DOHH2 (cell line): Measurements from ENCODE around the gene ALAS2.
"Not testable (repeated sequence)": the region's sequence is repeated elsewhere in the genome, so short reads cannot be mapped to it uniquely, and the experiment has no call there.

Source experiments
- H3F3A ChIP-seq: fragments of 200-600 bp; sonication (generic), shearing (Covaris generic); 2 replicates; pipeline ENCODE4 v1.6.0; 2016; ENCODE audit warnings: antibody characterized with exemption, mild to moderate bottlenecking; ENCODE audit not compliant: control insufficient read depth, insufficient read depth
- H3K27ac ChIP-seq: fragments of 200-600 bp; sonication (generic); 2 replicates; pipeline ENCODE4 v1.5.1; 2014; ENCODE audit warnings: low read depth, mild to moderate bottlenecking, low read length, moderate library complexity
- H3K27me3 ChIP-seq: fragments of 200-600 bp; sonication (generic); 2 replicates; pipeline ENCODE4 v1.6.1; 2014; ENCODE audit warnings: mild to moderate bottlenecking, low read length, mixed read lengths; ENCODE audit not compliant: control insufficient read depth
- H3K36me3 ChIP-seq: fragments of 200-600 bp; sonication (generic); 2 replicates; pipeline ENCODE4 v1.6.1; 2014; ENCODE audit warnings: mild to moderate bottlenecking, low read length, moderate library complexity, mixed read lengths; ENCODE audit not compliant: control insufficient read depth
- H3K4me1 ChIP-seq: fragments of 200-600 bp; sonication (generic); 2 replicates; pipeline ENCODE4 v1.6.1; 2014; ENCODE audit warnings: mild to moderate bottlenecking, low read length, mixed read lengths; ENCODE audit not compliant: control insufficient read depth
- H3K4me2 ChIP-seq: fragments of 200-600 bp; sonication (generic); 2 replicates; pipeline ENCODE4 v1.6.0; 2014; ENCODE audit warnings: mild to moderate bottlenecking, low read length, moderate library complexity
- H3K4me3 ChIP-seq: fragments of 200-600 bp; sonication (generic); 2 replicates; pipeline ENCODE4 v1.5.1; 2014; ENCODE audit warnings: mild to moderate bottlenecking, low read length, mixed read lengths
- H3K79me2 ChIP-seq: fragments of 200-600 bp; sonication (generic); 2 replicates; pipeline ENCODE4 v1.6.1; 2014; ENCODE audit warnings: mild to moderate bottlenecking, low read length, mixed read lengths; ENCODE audit not compliant: control insufficient read depth
- H3K9me2 ChIP-seq: fragments of 200-600 bp; sonication (generic); replicated peaks from 2 replicates; pipeline ENCODE4 v1.6.1; 2014; ENCODE audit warnings: mild to moderate bottlenecking, low read length, mixed read lengths; ENCODE audit not compliant: control insufficient read depth
- H3K9me3 ChIP-seq: fragments of 200-600 bp; sonication (generic); 2 replicates; pipeline ENCODE4 v1.6.1; 2014; ENCODE audit warnings: antibody characterized with exemption, low read length, mixed read lengths; ENCODE audit not compliant: control insufficient read depth, insufficient read depth
- H4K20me1 ChIP-seq: fragments of 200-600 bp; sonication (generic); 2 replicates; pipeline ENCODE4 v1.6.0; 2014; ENCODE audit warnings: low read depth, mild to moderate bottlenecking, antibody characterized with exemption, low read length, moderate library complexity; ENCODE audit not compliant: control insufficient read depth, insufficient read depth
- CTCF ChIP-seq: fragments of 200-600 bp; sonication (generic); IDR thresholded peaks from one replicate; pipeline ENCODE4 v1.5.1; 2014; ENCODE audit warnings: antibody characterized with exemption, mild to moderate bottlenecking, low read depth, low read length; ENCODE audit not compliant: poor library complexity, severe bottlenecking
- EZH2phosphoT487 ChIP-seq: fragments of 200-600 bp; sonication (generic); IDR thresholded peaks from 2 replicates; pipeline ENCODE4 v1.6.1; 2017; ENCODE audit warnings: borderline replicate concordance, mild to moderate bottlenecking, antibody characterized with exemption, low read length, moderate library complexity, mixed read lengths

ALAS2 gene

DNA sequence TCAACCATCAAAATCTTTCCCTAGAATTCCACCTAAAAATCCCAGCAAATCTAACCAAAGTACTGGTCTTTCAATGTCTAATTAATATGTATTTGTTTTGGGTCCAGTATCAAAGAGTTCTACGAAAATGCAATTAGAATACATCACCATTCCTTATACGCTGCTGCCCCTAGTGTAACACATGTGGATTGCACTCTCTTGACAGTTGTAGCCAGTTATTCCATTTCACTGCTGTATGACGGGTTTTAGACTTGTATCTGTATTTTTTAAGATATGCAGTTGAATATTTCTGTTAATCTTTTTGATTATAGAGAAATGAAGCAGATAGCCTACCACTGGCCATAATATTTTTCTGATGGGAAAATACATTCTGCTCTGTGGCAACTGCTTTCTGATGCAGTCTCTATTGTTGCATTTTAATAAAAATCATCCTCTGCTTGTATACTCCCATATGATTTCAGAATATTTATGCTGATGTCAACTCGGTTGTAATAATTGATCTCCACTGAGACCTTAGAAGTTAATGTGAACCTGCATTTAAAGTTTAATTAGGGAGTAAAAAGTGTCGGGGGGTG, 27.0 kb upstream of the ALAS2 start:
- H3K4me1 ChIP-seq, result peaks cover 5% of the 10 kb centered on the region; the same call in 1 of the 2 replicates
- H3K4me2 ChIP-seq, result peak overlapping the region; percentile 16
- H3K27me3 ChIP-seq, result no peaks in the 10 kb centered on the region
- no peaks in the 10 kb centered on the region for H3F3A ChIP-seq
- H3K79me2 ChIP-seq, result no peaks in the 10 kb centered on the region
- no peaks in the 10 kb centered on the region for H3K9me3 ChIP-seq
- H4K20me1 ChIP-seq, result no peaks in the 10 kb centered on the region
- no peaks in the 10 kb centered on the region for H3K9me2 ChIP-seq
- TF ChIP-seq EZH2phosphoT487 (no peak), CTCF (peak; percentile 59)
- H3K36me3 ChIP-seq, result no peaks in the 10 kb centered on the region
- H3K4me3 ChIP-seq, result no peak overlapping the region
- no peak overlapping the region for H3K27ac ChIP-seq

DNA sequence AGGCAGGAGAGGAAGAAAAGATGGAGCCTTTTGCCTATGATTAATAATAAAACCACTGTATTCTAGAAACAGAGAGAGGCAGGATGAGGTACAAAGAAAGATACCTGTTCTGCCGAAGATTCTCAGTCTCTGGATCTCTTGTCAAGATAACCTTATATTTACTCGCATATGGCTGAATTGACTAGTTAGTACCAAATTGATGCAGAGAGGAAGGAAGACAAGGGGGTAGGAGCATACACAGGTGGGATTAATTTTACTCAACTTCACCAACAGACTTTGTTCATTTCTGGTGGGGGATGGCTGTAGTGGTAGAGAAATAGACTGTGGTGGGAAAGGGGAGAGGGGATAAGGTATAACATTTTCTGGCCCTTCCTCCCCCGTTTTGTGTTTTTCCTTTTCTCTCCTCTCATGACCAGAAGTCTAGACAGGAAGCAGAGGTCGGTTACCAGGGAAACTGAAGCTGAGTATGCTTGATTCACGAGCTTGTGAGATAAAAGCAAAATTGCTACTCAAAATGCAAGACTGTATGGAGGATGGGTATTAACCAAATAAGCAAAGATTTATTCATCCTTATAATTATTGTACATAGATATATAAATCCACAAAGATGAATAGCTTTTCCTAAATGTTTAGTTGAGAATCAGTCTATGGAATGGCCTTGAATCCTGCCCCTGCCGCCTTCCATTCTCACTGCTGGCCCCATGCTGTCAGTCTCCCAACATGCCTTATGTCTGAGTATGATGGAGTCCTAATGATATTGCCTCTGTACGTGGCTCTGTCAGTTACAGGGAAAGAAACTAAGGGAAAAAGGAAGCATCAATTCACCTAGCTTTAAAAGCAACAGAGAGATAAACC, 26.3 kb upstream of the ALAS2 start:
- H4K20me1 ChIP-seq, result no peaks in the 10 kb centered on the region
- H3F3A ChIP-seq, result no peaks in the 10 kb centered on the region
- TF ChIP-seq CTCF, result no peak
- H3K4me3 ChIP-seq, result no peak overlapping the region
- peak overlapping the region; percentile 16 for H3K4me2 ChIP-seq
- no peaks in the 10 kb centered on the region for H3K79me2 ChIP-seq
- no peaks in the 10 kb centered on the region for H3K9me3 ChIP-seq
- H3K9me2 ChIP-seq, result no peaks in the 10 kb centered on the region
- H3K4me1 ChIP-seq, result peaks cover 5% of the 10 kb centered on the region; the same call in 1 of the 2 replicates
- H3K36me3 ChIP-seq, result no peaks in the 10 kb centered on the region
- H3K27me3 ChIP-seq, result no peaks in the 10 kb centered on the region
- no peak overlapping the region for H3K27ac ChIP-seq

GRCh38 chrX:55050599-55050998, 19.8 kb upstream of the ALAS2 start:
- not testable (repeated sequence) for H3K4me2 ChIP-seq, H3K9me3 ChIP-seq, H3K79me2 ChIP-seq, H3K36me3 ChIP-seq, H3K4me1 ChIP-seq, H3K27ac ChIP-seq, H3K4me3 ChIP-seq, H3K27me3 ChIP-seq, H4K20me1 ChIP-seq, H3F3A ChIP-seq, H3K9me2 ChIP-seq

- Histone ChIP-seq H3K4me2 (no peak overlapping the region), H3K79me2 (no peaks in the 10 kb centered on the region), H3K9me3 (no peaks in the 10 kb centered on the region), H3K36me3 (no peaks in the 10 kb centered on the region), H3K4me1 (no peaks in the 10 kb centered on the region), H3F3A (no peaks in the 10 kb centered on the region), H3K27me3 (no peaks in the 10 kb centered on the region), H4K20me1 (no peaks in the 10 kb centered on the region), H3K27ac (no peak overlapping the region), H3K4me3 (no peak overlapping the region), H3K9me2 (no peaks in the 10 kb centered on the region)
- TF ChIP-seq EZH2phosphoT487 (no peak), CTCF (no peak)
Measured at GRCh38 chrX:55041514-55041913, 10.7 kb upstream of the ALAS2 start.
